Measurements from ENCODE around the gene WNT7B.
"Not testable (repeated sequence)": the region's sequence is repeated elsewhere in the genome, so short reads cannot be mapped to it uniquely, and the experiment has no call there.

WNT7B gene

DNA sequence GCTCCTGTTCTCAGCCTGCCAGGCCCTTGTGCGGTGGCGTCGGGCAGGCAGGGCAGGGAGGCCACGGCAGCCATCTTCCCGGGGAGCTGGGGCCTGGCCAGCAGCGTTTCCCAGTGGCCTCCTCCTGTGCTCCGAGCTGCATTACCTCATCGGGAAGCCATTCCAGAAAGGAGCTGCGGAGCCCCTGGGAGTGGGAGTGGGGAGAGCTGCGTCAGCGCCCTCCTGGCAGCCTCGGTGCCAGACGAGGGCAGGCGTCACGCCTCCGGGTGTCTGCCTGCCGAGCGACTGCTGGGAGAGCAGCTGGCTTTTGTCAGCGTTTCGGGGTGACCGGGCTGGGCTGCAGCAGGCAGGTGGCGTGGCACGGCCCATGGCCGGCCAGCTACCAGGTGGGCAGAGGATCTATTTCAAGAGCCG, 30.9 kb upstream of the WNT7B start:
- DNase-seq, result no peak

DNA sequence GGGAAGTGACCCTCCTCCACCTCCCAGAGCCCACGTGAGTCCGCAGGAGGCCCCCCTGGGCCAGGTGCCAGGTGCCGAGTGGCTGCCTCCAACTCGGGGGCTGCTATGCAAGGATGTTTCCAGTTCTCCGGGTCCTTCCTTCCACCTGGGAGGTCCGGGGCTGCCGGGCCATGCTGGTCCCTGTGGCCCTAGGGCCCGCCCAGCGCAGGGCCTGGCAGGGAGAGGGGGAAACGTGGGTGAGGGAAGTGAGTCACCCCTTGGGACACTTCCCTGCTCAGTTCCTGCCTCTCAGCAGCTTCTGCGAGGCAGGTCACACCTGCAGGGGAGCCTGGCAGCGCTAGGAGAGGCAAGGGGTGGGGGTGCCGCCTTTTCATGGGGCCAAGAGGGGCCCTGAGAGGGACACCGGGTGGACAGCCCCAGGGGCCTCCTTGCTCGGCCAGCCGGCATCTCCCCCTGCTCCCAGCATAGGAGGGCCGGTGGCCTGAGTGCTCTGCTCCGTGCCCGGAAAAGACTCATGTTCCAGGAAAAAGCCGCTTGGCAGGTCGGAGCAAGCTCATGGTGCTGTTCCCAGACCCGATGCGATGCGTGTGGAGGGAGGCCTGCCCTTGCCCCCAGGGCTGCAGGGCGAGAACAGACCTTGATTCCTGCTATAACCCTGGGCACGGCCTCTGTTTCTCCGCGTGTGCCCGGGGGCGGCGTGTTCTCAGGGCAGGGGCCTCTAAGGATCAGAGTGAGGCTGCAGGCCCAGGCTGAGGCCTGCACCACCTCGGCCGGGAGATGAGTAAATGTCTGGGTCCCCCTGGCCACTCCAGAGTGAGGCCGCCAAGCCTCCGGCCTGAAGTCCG, 30.3 kb upstream of the WNT7B start:
- DNase-seq, result peak in 1 of 2 donors; percentile 32

DNA sequence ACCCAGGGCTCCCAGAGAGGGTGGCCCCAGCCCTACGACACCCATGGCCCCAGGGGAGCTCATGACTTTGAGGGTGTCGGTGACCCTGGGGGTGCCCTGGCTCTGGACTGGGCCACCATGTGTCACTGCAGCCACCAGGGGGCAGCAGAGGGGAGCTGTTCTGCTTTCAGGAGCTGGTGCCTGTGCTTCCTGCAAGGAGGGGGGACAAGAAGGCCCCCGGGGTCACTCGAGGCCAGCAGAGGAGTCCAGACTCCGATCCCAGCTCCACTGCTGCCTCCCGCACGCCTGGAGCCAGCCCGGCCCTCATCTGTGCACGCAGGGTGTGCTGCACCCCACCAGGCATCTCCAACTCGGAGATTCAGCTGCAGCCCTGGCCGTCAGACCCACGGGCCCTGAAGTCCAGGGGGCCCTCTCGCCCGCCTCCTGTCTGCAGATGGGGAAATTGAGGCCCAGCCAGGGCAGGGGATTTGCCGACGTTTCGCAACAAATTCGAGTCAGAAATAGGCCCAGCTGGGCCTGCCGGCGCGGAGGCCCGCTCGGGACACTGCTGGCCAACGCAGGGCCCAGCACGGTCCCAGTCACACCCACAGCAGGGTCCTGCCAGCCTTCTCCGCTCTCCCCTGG, 29.5 kb upstream of the WNT7B start:
- peak; percentile 52 to 74 for DNase-seq

DNA sequence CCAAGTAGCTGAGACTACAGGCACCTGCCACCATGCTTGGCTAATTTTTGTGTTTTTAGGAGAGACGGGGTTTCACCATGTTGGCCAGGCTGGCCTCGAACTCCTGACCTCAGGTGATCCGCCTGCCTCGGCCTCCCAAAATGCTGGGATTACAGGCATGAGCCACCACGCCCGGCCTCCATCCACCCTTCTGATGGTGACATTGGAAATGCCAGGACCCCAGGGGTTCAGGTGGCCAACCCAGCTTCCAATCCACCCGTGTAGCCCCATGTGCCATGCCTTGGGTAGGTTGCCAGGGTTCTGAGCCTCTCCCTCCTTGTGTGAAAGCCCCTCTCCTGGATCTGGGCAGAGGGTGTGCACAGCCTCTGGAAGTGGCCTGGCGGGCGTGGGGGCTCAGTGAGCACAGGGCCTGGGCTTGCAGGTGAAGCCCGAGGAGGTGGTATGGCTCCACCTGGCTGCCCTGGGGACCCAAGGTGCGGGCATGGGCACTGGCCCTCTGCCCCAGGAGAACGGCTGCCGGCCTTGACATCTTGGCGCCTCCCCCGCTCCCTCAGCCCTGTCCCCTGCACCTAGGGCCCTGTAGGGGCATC, 28.2 kb upstream of the WNT7B start:
- not testable (repeated sequence) for DNase-seq

DNA sequence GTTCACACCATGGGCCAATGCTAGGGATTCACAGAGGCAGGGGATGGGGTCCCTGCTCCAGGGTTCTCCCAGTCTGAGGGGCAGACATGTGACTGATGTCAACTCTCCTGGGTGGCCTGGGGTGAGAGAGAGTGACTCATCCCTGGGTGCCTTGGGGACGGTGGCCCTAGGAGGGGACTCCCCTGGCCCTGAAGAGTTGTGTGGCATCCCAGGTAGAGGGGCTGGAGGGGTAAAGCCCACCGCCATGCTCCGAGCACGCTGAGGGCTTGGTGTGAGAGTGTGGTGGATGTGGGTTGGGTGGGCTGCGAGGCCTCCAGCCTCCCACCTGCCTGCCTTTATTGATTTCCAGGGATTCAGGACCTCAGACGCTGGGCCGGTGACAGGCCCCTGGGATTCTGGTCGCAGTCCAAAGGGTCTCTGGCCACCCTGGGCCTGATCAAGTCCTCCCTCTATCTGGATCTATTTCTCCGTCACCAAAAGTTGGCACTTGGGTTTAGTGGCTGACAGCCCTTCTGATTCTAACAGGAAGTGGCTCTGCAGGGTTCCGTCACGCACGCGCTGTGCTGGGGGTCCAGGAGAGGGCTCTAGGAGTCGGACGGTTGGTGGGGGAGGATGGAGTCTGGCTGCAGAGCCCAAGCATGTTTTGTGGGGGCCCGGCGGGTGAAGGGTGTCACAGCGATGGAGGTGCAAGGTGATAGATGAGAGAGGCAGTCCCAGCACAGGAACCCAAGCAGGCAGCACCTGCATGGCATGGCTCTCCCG, 27.3 kb upstream of the WNT7B start:
- DNase-seq, result no peak

DNA sequence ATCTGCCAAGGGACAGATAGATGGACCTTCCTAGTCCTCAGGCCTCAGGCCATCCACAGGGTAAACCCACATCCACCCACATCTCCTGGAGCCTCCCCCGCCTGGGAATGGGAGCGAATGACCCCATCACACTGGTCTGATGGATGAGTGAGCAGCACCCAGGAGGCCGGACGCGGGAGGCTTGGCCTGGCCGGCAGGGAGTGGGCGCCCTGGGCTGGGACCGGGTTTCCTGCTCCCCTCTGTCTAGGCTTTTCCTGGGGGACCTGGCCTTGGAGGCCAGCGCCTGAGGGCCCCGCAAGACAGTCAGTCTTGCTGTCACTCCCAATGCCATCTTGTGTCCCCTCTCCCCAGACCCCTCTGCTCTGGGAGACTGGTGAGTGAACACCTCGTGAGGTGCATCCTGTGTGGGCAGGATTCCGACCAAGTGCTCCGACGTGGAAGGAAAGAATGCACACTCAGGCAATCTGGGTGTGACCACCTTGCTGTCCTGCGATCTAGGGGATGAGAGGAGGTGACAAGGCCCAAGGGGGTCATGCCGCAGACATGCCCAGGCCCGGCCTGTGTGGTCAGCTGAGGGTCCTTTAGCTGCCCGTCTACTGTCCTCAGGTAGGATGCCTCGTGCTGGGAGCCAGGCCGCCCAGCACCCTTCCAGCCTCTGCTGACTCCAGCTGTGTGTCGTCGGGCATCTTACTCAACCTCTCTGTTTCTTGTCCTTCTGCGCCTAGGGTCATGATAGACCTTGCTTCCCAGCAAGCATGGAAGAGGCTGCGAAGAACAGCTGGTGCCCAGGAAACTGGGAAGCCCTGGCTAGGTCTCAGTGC, 26.5 kb upstream of the WNT7B start:
- DNase-seq, result no peak

DNA sequence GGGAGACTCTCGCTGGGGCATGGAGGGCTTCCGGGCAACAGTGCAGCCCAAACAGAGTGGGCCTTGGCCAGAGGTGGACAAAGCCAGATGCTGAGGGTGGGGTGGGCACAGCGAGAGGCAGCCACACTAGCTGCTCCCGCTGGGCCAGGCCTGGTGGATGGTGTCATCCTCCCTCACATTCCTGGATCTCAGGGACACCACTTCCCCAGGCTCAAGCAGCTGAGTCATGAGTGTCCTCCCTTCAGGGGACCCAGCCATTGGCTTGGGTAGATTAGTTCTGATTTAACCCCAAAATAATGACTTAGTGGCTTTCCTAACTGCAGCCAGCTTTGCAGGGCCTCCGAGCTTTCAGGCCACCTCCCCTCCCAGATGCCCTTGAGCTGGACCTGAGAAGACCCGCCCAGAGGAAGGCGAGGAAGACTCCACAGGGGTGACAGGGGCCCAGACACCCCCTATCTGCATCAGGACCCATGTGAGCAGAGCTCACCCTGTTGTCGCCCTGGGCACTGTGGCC, 25.9 kb upstream of the WNT7B start:
- no peak for DNase-seq

DNA sequence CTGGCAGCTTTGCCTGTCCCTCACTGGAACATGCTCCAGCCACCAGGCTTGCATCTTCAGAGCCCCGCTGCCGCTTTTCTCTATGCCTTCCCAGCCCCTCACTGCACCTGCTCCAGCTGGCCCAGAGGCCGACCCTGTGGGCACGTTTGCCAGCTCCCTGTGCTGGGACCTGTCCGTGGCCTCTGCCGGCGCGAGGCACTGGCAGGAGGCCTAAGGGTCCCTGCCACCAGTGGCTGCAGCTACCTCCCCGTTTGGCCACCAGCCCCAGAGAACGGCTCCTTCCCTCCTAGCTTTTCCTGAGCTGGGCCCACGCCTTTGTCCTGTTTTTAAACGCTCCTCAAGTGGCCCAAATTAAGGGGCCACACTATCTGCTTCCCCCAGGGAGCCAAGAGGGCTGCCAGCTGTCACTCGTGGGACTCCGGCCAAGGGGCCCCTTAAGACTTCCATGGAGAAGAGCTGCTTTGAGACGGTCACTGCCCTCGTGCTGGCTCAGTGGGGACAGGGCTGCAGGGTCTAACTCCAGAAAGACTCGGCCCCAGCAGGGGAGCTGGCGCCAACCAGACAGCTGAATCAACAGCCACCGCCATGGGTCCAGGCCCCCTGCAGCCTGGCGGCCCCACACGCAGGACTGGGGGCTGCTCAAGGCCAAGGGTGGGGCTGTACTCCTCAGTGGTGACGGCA, 24.6 kb upstream of the WNT7B start:
- no peak for DNase-seq

DNA sequence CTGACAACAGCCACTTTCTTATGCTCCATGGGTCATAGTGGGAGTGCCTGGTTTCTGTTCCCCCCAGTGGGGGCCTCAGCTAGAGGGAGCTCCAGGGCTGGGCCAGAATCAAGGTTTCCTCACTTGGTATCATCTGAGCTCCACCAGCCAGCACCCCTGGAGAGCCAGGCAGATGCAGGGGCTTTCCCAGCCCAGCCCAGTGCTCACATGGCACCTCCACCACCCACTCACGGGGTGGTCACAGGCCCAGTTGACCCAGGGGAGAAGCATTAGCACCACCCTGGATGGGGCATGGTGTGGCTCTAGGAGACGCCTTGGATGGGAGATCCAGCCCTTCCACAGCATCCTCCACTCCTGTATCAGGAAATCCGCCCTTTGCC, 24.1 kb upstream of the WNT7B start:
- no peak for DNase-seq

DNA sequence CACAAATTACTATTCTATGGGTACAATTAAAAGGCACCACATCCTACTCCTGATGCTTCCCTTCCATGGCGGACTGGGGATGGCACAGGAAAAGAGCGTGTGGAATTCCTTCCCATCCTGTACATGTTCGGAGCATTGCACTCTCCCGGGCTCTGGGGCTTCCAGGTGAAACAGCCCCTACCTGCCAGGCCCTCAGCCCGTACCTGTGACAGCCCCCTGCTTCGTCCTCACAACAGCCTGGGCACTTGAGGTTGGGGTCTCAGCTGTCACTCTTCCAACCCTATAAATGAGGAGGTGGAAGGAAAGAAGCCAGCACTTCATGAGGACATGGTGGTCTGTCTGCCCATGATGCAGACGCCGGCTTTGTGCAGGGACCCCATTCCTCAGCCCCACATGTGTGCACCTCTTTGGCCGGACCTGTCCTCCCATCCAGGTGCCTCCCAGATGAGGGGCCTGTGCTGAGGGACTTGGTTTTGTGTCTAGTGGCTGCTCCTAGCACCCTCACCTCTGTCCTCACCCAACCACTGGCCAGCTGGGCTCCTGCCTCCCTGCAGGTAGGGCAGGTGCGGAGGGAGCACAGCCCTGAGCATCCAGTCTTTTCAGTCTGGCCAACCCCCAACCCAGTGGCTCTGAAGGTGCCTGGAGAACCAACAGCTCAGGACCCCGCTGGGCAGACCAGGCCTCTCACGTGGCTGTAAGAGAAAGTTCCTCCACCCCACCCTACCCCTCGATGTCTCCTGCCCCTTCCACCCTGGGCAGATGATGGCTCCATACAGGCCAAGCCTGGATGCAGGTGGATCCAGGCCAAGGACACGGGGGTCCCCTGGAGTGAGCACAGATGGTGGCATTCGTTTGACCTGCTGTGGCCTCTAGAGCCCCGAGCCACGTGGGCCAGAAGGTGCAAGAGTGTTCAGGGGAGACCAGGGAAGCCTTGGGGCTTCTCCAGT, 23.4 kb upstream of the WNT7B start:
- DNase-seq, result no peak

DNA sequence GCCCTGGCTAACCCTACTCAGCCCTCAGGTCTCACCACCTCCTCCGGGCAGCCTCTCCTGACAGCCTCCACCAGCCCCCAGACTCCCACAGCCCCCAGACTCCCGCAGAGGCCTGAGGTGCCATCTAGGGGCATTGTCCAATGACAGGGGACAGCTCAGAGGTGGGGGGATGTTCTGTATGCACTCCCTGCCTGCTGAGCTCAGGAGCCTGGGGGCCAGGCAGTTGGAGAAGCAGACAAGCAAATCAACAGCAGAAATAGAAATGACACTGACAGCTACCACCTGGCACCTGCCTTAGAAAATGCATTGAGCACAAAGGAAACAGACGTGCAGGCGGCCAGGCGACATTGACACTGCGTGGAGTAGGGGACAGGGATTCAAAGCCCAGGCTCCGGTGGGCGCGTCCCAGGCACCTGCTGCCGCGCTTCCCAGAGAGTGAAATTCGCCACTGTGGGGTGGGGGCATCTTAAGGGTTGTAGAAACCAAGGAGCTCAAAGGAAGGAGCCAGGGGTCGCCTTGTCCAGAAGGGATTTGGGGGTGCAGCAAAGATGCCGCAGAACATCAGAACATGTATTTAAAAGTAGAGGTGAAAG, 22.5 kb upstream of the WNT7B start:
- DNase-seq, result no peak

DNA sequence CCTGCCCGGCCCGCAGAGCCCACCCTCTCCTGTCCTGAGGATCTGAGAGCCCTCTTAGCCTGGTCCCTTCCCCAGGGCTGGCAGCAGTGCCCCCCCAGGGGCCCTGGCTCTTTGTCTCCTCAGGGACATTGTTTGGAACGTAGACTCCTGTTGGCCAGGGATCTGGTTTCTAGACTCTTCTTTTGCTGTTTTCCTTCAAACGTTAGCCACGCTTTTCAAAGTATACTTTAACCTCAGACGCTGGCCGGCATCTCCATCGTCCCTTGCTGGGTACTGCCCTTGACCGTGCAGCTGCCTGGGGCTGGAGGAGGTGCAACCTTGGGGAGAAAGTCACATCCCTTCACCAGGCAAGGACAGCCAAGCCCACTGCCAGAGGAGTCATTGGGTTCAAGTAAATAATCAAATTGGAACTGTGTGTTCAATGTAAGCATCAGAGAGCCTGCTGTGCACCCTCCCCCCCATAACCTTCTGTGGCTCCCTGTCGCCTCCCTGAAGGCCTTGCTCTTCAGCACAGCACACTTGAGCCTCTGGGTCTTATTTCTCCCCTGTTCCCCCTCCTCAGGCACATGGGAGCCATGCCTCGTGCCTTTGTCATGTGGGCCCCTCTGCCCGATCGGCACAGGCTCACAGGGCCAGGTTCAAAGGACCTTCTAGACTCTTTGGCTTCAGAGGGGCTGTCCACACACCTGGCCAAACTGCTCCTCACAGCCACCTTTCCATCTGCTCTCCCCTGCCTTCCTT, 21.8 kb upstream of the WNT7B start:
- DNase-seq, result no peak

DNA sequence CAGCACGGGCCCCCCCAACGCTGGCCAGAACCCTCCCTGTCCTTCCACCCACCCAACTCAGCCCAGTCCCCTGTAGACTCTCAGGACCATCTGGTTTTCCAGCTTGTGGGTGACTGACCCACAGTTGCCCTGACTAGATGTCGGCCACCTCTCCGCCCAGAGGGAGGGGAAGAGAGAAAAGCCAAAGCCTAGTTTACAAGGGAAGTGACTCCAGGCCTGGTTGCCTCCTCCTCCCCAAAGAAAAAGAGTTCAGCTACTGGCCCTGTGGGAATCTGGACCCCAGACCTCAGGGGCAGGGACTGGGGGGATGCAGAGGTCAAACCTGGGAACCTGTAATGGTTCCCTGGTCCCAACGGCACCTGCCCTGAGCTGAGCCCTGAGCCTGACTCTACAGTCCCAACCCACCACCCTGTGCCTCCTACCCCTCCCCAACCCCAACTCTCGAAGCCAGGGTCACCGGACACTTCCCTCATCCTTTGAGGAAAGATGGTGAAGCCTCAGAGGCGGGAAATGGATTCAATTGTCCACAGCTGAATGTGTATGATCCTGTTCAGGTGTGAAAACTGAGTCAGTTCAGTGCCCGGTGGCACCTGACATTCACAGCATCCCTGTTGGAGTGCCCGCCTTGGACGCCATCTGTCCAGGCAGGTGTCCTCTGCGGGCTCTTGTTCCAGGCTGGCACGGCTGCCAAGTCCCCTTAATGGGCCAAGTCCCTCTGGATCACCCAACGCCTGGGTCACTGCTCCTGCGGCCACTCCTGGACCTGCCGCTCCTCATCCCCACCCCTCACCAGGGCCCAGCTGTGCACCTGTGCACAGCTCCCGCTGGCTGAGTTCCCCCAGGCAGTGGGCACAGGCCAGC, 21.0 kb upstream of the WNT7B start:
- peak in 1 of 2 donors; percentile 53 for DNase-seq

DNA sequence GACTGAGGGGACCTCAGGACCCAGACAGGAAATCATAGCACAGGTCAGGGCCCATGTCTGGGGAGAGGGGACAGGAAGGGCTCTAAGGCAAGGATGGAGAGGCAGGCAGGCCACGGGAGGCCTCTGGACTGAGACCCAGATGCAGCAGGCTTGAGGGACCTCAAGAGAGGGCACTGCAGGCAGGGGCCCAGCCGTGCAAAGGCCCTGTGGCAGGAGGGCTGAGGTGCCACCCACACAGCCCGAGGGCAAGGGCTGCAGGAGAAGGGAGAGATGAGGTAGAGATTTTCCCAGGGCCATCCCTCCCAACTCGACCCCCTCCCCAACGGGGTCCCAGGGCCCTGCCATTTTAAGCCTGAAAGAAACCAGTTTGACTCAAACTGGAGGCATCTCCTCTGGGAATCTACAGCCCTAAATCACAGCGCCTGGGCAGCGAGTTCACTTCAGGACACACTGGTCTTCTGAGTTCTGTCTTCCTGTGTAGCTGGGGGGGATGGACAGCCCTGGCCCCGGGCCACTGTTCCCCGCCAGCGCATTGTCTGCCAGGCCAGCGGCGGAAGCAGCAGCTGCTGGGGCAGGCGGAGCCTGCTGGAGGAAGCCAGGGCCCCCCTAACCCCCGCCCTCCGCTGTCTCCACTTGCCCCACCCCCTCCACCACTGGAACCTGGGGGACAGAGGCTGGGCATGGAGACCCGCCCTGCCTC, 20.3 kb upstream of the WNT7B start:
- peak; percentile 36 to 66 for DNase-seq

DNA sequence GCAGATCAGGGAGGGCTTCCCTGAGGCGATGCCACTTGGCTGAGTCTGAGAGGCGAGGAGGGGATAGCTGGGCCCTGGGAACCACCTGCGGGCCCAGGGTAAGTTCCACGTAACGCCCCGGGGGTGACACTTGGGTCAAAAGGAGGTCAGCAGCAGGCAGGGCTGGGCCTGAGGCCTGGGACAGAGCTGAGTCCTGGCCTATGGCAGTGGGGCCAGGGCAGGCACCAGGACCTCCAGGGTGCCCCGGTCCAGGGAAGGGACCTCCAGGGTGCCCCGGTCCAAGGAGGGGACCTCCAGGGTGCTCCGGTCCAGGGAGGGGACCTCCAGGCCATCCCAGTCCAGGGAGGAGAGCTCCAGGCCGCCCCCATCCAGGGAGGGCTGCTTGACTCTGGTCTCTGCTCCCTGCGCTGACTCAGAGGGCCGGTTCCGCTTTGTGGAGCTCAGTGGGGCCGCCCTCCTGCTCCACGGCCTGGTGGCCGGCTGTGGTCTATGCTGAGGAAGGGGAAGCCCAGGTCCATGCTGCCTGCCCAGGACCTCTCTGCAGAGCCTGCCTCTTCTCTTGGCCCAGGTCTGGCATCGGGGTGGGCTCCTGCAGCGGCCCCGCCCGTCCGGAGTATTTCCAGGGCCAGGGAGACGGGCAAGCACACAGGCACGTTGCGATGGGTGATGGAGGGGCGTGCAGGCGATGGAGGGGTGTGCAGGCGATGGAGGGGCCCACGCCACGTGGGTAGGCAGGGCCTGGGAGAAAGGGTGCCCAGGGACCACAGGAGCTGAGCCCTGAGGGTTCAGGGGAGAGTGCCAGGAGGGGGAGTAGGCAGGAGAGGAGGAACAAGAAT, 19.5 kb upstream of the WNT7B start:
- peak; percentile 27 to 75 for DNase-seq

DNA sequence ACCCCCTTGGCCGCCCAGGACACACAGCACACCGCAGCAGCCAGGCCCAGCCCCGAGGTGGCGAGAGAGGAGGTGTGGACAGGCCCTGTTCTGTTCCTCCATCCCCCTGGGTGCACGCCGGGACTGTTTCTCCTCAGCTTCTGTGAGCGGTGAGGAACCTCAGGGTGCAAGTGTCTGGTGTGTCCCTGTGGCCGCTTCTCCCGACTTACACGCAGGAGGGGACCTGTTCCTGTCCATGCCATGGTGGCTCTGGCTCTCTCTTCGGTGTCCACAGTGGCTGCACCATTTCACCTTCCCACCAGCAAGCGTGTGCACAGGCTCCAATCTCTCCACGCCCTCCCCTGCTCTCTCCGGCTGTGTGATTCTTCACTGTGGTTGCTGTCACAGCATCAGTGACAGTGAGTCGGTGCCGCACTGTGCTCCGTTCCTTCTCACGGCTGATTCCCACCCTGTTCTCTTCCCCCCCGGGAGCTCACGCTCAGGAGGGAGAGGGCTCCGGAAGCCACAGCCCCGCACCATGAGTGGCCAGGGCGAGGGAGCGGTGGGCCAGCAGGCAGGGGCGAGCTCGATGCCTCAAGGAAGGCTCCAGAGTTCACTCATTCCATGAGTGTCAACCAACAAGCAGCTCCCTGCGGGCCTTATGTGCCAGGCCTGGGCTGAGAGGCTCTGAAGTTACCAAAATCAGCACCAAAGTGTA, 18.6 kb upstream of the WNT7B start:
- DNase-seq, result no peak

All from bone marrow (tissue), 2 donors.